Occipital lobe (tissue), 2 donors: ENCODE measurements around the gene FLNB. TPM values are rescaled to one million over a fixed set of nuclear protein-coding genes. Genes with fewer than 3 reads are reported as not detected.

Experiments
- DNase-seq: peaks from one replicate; lab custom pipeline; 2025; lab: John Stamatoyannopoulos, UW
- total RNA-seq: library from RNA; depleted of rRNA; stranded (reverse); fragments of >200 nt; gene quantifications from one replicate; pipeline ENCODE4 v1.2.3, GENCODE V29; 2014

FLNB gene
- total RNA-seq, 1 donor from 2014 or later = 27.6 TPM

DNA sequence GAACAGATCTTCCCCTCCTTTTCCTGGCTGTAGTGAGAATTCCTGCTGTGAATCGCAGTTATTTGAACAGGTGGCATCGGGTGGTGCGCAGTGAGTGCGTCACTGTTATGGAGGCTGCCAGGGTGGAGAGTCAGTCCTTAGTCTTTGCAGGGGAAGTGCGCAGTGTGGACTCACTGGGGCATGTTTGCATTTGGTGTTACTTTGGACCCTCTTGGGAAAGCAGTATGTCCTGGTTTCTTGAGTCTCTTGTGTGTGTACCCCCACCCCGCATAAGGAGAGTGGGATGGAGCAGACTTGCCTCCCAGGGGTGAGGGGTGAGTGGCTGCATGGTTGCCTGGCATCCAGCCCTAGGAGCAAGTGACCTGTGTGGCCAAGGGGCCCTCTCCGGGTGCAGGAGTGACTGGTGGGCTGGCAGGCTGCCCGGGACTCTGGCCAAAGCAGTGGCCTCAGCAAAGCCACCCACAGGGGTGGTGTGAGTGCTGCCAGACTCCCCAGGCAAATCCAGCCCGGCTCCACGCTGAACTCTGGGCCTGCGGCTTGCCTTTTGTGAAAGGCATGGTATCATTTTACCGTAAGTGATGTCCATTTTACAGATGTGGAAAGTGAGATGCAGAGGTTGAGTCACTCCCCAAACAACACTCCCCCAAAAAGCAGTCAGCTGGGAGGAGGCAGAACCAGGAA is 156.1 kb downstream of the FLNB start:
- no peak for DNase-seq

- no peak for DNase-seq
Observed at GRCh38 chr3:58164906-58165821, 156.9 kb downstream of the FLNB start.

- peak; percentile 13 for DNase-seq
Observed at GRCh38 chr3:58167431-58168351, 159.5 kb downstream of the FLNB start.

DNA sequence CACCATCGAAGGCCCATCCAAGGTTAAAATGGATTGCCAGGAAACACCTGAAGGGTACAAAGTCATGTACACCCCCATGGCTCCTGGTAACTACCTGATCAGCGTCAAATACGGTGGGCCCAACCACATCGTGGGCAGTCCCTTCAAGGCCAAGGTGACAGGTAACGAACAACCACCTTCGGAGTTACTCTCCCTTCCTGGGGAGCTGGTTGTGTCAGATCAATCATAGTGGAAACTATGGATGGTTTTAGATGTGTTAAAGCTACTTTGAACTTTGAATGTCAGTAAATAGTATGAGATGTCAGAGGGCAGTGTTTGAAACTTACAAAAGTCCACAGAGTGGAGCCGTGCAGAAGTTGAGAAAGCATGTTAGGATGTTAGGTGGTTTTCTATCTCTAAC is 160.3 kb downstream of the FLNB start:
- DNase-seq = no peak

DNA sequence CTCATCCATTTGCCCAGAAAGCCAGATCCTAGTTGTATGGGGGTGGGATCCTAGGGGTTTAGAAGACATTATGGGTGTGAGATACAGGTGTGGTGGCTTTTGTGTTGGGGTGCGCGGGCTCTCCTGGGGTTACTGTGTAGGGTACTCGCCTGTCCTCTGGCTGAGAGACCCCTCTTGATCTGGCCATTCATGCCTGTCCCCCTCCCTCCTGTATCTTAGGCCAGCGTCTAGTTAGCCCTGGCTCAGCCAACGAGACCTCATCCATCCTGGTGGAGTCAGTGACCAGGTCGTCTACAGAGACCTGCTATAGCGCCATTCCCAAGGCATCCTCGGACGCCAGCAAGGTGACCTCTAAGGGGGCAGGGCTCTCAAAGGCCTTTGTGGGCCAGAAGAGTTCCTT is 161.1 kb downstream of the FLNB start:
- DNase-seq = no peak

GRCh38 chr3:58170376-58170775 is 162.2 kb downstream of the FLNB start:
- no peak for DNase-seq

DNA sequence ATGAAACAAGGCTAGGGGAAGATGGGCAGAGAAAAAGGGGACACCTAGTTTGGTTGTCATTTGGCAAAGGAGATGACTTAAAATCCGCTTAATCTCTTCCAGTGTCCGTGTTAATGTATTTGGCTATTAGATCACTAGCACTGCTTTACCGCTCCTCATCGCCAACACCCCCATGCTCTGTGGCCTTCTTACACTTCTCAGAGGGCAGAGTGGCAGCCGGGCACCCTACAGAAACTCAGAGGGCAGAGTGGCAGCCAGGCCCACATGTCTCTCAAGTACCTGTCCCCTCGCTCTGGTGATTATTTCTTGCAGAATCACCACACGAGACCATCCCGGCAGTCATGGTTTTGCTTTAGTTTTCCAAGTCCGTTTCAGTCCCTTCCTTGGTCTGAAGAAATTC is 162.9 kb downstream of the FLNB start:
- no peak for DNase-seq

- no peak for DNase-seq
Observed at GRCh38 chr3:58173029-58173668, 164.9 kb downstream of the FLNB start.

GRCh38 chr3:58173669-58174398 is 165.6 kb downstream of the FLNB start:
- no peak for DNase-seq

- DNase-seq = no peak
Observed at GRCh38 chr3:58175187-58175436, 166.9 kb downstream of the FLNB start.

- no peak for DNase-seq
Observed at GRCh38 chr3:58175437-58176184, 167.4 kb downstream of the FLNB start.

DNA sequence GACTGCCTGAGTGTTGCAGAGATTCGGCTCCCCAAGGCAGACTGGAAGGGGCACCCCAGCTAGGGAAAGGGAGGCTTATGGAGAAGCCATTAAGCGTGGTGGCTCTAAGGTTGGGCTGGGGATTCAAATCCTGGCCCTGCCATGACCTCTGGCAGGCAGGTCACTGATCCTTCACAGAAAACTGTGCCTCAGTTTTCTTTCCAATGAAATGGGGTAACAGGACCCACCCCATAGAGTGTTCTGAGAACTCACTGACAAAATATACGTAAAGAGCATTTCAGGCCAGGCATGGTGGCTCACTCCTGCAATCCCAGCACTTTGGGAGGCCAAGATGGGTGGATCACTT is 167.9 kb downstream of the FLNB start:
- DNase-seq = no peak

GRCh38 chr3:58176827-58177489 is 168.7 kb downstream of the FLNB start:
- DNase-seq = no peak

- DNase-seq = peak; percentile 59
Observed at GRCh38 chr3:58177747-58178527, 169.7 kb downstream of the FLNB start.

DNA sequence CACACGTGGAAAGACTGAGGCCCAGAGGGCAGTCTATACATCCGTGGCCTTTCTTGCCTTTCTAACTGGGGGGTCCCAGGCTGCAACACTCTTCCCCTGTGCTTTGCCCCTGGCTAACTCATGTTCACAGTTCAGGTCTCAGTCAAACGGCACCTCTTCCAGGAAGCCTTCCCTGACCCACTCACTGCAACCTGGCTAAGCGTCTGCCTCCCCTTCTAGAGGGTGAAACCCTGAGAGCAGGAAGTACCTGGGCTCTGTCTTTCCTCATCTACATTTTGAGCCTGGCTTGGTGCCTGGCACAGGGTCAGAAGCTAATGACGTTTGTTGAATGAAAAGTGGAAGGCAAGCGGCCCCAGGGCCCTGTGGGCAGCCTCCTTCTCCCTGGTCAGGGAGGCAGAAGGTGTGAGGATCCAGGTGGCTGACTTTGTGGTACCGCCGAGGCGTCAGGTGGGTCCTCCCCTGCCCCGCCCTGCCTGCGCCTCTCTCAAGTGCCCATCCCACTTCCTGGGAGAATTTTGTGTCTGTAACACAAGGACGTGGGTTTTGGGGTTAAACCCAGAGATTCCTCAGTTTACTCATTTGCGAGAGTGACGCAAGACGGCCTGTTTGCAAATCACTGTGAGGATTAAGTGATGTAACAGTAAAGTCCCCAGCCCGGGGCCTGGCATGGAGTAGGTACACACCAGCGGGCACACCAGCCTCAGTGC is 170.5 kb downstream of the FLNB start:
- DNase-seq = no peak

- no peak for DNase-seq
Observed at GRCh38 chr3:58179235-58180098, 171.2 kb downstream of the FLNB start.
